ENCODE data around the gene TAB3.

Gene TAB3

DNA sequence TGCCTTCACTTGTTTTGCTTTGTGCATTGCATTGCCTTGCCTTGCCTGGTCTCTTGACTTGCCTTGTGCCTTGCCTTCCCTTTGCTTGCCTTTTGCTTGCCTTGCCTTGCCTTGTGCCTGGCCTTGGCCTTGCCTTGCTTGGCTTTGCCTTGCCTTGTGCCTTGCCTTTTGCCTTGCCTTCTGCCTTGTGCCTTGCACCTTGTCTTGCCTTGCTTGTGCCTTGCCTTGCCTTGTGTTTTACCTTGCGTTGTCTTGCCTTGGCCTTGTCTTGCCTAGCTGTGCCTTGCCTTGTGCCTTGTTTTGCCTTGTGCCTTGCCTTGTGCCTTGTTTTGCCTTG is 95.3 kb downstream of the TAB3 start:
- no peak for TF ChIP-seq ZC3H10 (CRISPR knock-in tag; IDR thresholded peaks at IDR 0.05)
- TF ChIP-seq ZNF8 (CRISPR knock-in tag; IDR thresholded peaks at IDR 0.05): no peak
- TF ChIP-seq OSR1 (CRISPR knock-in tag; IDR thresholded peaks at IDR 0.05): no peak
- no peak for TF ChIP-seq PPARA (CRISPR knock-in tag; IDR thresholded peaks at IDR 0.05; ENCODE audit: borderline replicate concordance)
- TF ChIP-seq BACH2 (CRISPR knock-in tag; IDR thresholded peaks at IDR 0.05; ENCODE audit: borderline replicate concordance): no peak
- TF ChIP-seq TOX (CRISPR knock-in tag; IDR thresholded peaks at IDR 0.05; ENCODE audit: borderline replicate concordance): no peak
- no peak for TF ChIP-seq ZNF70 (CRISPR knock-in tag; IDR thresholded peaks at IDR 0.05)
- no peak for TF ChIP-seq ZFP3 (CRISPR knock-in tag; IDR thresholded peaks at IDR 0.05)
- ATAC-seq: no peak

DNA sequence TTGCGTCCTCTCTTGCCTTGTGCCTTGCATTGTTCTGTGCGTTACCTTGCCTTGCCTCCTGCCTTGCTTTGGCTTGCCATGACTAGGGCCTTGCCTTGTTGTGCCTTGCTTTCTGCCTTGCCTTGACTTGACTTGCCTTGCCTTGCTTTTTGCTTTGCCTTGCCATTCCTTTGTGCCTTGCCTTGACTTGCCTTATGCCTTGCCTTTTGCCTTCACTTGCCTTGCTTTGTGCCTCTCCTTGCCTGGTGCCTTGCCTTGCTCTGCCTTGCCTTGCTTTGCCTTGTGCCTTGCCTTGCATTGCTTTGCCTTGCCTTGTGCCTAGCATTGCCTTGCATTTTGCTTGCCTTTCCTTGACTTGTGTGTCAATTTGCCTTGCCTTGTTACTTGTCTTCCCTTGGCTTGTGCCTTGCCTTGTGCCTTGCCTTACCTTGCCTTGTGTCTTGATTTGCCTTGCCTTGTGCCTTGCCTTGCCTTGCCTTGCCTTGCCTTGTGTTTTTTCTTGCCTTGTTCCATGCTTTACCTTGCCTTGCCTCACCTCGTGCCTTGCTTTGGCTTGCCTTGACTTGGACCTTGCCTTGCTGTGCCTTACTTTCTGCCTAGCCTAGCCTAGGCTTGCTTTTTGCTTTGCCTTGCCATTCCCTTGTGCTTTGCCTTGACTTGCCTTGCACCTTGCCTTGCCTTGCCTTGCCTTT is 95.8 kb downstream of the TAB3 start:
- ATAC-seq: no peak
- TF ChIP-seq GLIS3 (CRISPR knock-in tag; IDR thresholded peaks at IDR 0.05) (no peak), ARNTL (CRISPR knock-in tag; IDR thresholded peaks at IDR 0.05; ENCODE audit: borderline replicate concordance, low read depth) (no peak)
- TF ChIP-seq, protein P1, sequence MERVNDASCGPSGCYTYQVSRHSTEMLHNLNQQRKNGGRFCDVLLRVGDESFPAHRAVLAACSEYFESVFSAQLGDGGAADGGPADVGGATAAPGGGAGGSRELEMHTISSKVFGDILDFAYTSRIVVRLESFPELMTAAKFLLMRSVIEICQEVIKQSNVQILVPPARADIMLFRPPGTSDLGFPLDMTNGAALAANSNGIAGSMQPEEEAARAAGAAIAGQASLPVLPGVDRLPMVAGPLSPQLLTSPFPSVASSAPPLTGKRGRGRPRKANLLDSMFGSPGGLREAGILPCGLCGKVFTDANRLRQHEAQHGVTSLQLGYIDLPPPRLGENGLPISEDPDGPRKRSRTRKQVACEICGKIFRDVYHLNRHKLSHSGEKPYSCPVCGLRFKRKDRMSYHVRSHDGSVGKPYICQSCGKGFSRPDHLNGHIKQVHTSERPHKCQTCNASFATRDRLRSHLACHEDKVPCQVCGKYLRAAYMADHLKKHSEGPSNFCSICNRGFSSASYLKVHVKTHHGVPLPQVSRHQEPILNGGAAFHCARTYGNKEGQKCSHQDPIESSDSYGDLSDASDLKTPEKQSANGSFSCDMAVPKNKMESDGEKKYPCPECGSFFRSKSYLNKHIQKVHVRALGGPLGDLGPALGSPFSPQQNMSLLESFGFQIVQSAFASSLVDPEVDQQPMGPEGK (CRISPR knock-in tag; IDR thresholded peaks at IDR 0.05; ENCODE audit: borderline replicate concordance): no peak

DNA sequence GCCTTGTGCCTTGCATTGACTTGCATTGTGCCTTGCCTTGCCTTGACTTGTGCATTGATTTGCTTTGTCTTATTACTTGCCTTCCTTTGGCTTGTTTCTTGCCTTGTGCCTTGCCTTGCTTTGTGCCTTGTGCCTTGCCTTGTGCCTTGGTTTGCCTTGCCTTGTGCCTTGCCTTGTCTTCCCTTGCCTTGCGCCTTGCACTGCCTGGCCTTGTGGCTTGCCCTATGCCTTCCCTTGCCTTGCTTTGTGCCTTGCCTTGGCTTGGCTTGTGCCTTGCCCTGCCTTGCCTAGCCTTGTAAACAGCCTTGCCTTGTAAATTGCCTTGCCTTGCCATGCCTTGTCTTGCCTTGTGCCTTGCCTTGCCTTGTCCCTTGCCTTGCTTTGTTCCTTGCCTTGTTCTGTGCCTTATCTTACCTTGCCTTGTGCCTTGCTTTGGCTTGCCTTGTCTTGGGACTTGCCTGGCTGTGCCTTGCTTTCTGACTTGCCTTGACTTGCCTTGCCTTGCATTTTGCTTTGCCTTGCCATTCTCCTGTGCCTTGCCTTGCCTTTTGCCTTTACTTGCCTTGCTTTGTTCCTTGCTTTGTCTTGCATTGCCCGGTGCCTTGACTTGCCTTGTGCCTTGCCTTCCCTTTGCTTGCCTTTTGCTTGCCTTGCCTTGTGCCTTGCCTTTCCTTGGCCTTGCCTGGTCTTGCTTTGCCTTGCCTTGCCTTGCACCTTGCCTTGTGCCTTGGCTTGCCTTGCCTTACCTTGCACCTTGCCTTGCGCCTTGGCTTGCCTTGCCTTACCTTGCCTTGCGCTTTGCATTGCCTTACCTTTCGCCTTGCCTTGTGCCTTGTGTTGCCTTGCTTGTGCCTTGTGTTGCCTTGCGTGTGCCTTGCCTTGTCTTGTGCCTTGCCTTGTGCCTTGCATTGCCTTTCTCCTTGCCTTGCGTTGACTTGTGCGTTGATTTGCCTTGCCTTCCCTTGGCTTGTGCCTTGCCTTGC is 97.5 kb downstream of the TAB3 start:
- no peak for TF ChIP-seq TCF4 (CRISPR knock-in tag; IDR thresholded peaks at IDR 0.05; ENCODE audit: borderline replicate concordance)
- no peak for TF ChIP-seq PPARA (CRISPR knock-in tag; IDR thresholded peaks at IDR 0.05; ENCODE audit: borderline replicate concordance)
- TF ChIP-seq, protein P2, sequence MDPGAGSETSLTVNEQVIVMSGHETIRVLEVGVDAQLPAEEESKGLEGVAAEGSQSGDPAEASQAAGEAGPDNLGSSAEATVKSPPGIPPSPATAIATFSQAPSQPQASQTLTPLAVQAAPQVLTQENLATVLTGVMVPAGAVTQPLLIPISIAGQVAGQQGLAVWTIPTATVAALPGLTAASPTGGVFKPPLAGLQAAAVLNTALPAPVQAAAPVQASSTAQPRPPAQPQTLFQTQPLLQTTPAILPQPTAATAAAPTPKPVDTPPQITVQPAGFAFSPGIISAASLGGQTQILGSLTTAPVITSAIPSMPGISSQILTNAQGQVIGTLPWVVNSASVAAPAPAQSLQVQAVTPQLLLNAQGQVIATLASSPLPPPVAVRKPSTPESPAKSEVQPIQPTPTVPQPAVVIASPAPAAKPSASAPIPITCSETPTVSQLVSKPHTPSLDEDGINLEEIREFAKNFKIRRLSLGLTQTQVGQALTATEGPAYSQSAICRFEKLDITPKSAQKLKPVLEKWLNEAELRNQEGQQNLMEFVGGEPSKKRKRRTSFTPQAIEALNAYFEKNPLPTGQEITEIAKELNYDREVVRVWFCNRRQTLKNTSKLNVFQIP (CRISPR knock-in tag; IDR thresholded peaks at IDR 0.05; ENCODE audit: borderline replicate concordance, low read depth): no peak
- no peak for TF ChIP-seq GLIS3 (CRISPR knock-in tag; IDR thresholded peaks at IDR 0.05)
- no peak for TF ChIP-seq CSDC2 (CRISPR knock-in tag; IDR thresholded peaks at IDR 0.05)
- TF ChIP-seq, protein P3, sequence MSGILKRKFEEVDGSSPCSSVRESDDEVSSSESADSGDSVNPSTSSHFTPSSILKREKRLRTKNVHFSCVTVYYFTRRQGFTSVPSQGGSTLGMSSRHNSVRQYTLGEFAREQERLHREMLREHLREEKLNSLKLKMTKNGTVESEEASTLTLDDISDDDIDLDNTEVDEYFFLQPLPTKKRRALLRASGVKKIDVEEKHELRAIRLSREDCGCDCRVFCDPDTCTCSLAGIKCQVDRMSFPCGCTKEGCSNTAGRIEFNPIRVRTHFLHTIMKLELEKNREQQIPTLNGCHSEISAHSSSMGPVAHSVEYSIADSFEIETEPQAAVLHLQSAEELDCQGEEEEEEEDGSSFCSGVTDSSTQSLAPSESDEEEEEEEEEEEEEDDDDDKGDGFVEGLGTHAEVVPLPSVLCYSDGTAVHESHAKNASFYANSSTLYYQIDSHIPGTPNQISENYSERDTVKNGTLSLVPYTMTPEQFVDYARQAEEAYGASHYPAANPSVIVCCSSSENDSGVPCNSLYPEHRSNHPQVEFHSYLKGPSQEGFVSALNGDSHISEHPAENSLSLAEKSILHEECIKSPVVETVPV (CRISPR knock-in tag; IDR thresholded peaks at IDR 0.05): no peak
- no peak for TF ChIP-seq TOX (CRISPR knock-in tag; IDR thresholded peaks at IDR 0.05; ENCODE audit: borderline replicate concordance)
- TF ChIP-seq ZFP3 (CRISPR knock-in tag; IDR thresholded peaks at IDR 0.05): no peak
- no peak for TF ChIP-seq OSR1 (CRISPR knock-in tag; IDR thresholded peaks at IDR 0.05)
- TF ChIP-seq ZFP30 (CRISPR knock-in tag; IDR thresholded peaks at IDR 0.05): no peak
- TF ChIP-seq ESRRG (CRISPR knock-in tag; IDR thresholded peaks at IDR 0.05): no peak
- no peak for TF ChIP-seq BACH2 (CRISPR knock-in tag; IDR thresholded peaks at IDR 0.05; ENCODE audit: borderline replicate concordance)
- TF ChIP-seq RARB (CRISPR knock-in tag; IDR thresholded peaks at IDR 0.05): no peak
- TF ChIP-seq SNAI2 (CRISPR knock-in tag; IDR thresholded peaks at IDR 0.05): no peak
- TF ChIP-seq, protein P4, sequence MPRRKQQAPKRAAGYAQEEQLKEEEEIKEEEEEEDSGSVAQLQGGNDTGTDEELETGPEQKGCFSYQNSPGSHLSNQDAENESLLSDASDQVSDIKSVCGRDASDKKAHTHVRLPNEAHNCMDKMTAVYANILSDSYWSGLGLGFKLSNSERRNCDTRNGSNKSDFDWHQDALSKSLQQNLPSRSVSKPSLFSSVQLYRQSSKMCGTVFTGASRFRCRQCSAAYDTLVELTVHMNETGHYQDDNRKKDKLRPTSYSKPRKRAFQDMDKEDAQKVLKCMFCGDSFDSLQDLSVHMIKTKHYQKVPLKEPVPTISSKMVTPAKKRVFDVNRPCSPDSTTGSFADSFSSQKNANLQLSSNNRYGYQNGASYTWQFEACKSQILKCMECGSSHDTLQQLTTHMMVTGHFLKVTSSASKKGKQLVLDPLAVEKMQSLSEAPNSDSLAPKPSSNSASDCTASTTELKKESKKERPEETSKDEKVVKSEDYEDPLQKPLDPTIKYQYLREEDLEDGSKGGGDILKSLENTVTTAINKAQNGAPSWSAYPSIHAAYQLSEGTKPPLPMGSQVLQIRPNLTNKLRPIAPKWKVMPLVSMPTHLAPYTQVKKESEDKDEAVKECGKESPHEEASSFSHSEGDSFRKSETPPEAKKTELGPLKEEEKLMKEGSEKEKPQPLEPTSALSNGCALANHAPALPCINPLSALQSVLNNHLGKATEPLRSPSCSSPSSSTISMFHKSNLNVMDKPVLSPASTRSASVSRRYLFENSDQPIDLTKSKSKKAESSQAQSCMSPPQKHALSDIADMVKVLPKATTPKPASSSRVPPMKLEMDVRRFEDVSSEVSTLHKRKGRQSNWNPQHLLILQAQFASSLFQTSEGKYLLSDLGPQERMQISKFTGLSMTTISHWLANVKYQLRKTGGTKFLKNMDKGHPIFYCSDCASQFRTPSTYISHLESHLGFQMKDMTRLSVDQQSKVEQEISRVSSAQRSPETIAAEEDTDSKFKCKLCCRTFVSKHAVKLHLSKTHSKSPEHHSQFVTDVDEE (CRISPR knock-in tag; IDR thresholded peaks at IDR 0.05): no peak
- no peak for TF ChIP-seq ISL1 (CRISPR knock-in tag; IDR thresholded peaks at IDR 0.05)
- TF ChIP-seq ZC3H10 (CRISPR knock-in tag; IDR thresholded peaks at IDR 0.05): no peak
- ATAC-seq: no peak

All from SK-N-SH treated with all-trans-retinoic acid at 6 μM for 48 hours (cell line).